NCI-H2196 treated with DMSO at 0.1 percent for 48 hours (cell line): Measurements from ENCODE around the gene TRAPPC6A.

ENCODE experiments used
- DNase-seq: peaks from one replicate; lab custom pipeline; 2025; ENCODE audit not compliant: unreplicated experiment; lab: John Stamatoyannopoulos, UW

Gene TRAPPC6A

GRCh38 chr19:45150180-45150579, 27.9 kb downstream of the TRAPPC6A start:
- no peak for DNase-seq

GRCh38 chr19:45149129-45149528, 28.9 kb downstream of the TRAPPC6A start:
- no peak for DNase-seq

GRCh38 chr19:45147835-45148676, 30.0 kb downstream of the TRAPPC6A start:
- no peak for DNase-seq

GRCh38 chr19:45146741-45147205, 31.3 kb downstream of the TRAPPC6A start:
- DNase-seq: no peak

- DNase-seq: no peak
Observed at GRCh38 chr19:45146251-45146650, 31.8 kb downstream of the TRAPPC6A start.

GRCh38 chr19:45145270-45146189, 32.5 kb downstream of the TRAPPC6A start:
- no peak for DNase-seq

- no peak for DNase-seq
Observed at GRCh38 chr19:45144431-45145269, 33.4 kb downstream of the TRAPPC6A start.

- no peak for DNase-seq
Observed at GRCh38 chr19:45142726-45143110, 35.3 kb downstream of the TRAPPC6A start.

GRCh38 chr19:45142016-45142725, 35.9 kb downstream of the TRAPPC6A start:
- DNase-seq: no peak

- no peak for DNase-seq
Observed at GRCh38 chr19:45141203-45141900, 36.7 kb downstream of the TRAPPC6A start.

- no peak for DNase-seq
Observed at GRCh38 chr19:45140533-45140932, 37.5 kb downstream of the TRAPPC6A start.

GRCh38 chr19:45140144-45140503, 37.9 kb downstream of the TRAPPC6A start:
- DNase-seq: no peak

- no peak for DNase-seq
Observed at GRCh38 chr19:45139286-45140143, 38.5 kb downstream of the TRAPPC6A start.

GRCh38 chr19:45138303-45138751, 39.7 kb downstream of the TRAPPC6A start:
- DNase-seq: no peak

- no peak for DNase-seq
Observed at GRCh38 chr19:45137179-45137761, 40.8 kb downstream of the TRAPPC6A start.

- DNase-seq: no peak
Observed at GRCh38 chr19:45136507-45137178, 41.4 kb downstream of the TRAPPC6A start.

- no peak for DNase-seq
Observed at GRCh38 chr19:45135176-45135885, 42.7 kb downstream of the TRAPPC6A start.
